Lower leg skin (tissue), 4 donors: ENCODE measurements around the gene HCST. TPM values are rescaled to one million over a fixed set of nuclear protein-coding genes. Genes with fewer than 3 reads are reported as not detected.

Experiments
- DNase-seq, 2 donors: peaks; one replicate each; pipeline ENCODE4 v3.0.0-alpha.2; 2019; ENCODE audit warnings: low spot score in 2 of 2
- H3K4me3 ChIP-seq: fragments of 200-600 bp; sonication (generic); 2 replicates; pipeline ENCODE4 v1.5.1; 2017; ENCODE audit warnings: mild to moderate bottlenecking, low read depth; ENCODE audit not compliant: poor library complexity, severe bottlenecking
- CTCF ChIP-seq, 3 donors: fragments of 450-650 bp; IDR thresholded peaks; one replicate each; pipeline ENCODE4 v1.5.1; 2016; ENCODE audit warnings: antibody characterized with exemption in 3 of 3, mild to moderate bottlenecking in 3 of 3, moderate library complexity in 2 of 3
- POLR2A ChIP-seq, 2 donors: fragments of 450-650 bp; IDR thresholded peaks; one replicate each; pipeline ENCODE4 v1.6.1; 2016 to 2017; ENCODE audit warnings: antibody characterized with exemption in 2 of 2, mild to moderate bottlenecking in 1 of 2, moderate library complexity in 1 of 2
- WGBS, 2 donors: methylation state at CpG; one replicate each; pipeline ENCODE4 v1.1.5; 2018; 5-methylcytosine and 5-hydroxymethylcytosine counted together
- intact Hi-C: fragments of 100-400 bp; cut with DNase I; formaldehyde crosslinking; loops from one replicate; pipeline ENCODE4 v1.15.0; 2023; ENCODE audit warnings: low total_unique reads
- total RNA-seq, 4 donors: library from RNA; depleted of rRNA; stranded (reverse); fragments of >200 nt; gene quantifications; one replicate each; pipeline ENCODE4 v1.1.0, GENCODE V29; 2016

Gene HCST
- total RNA-seq, 4 donors from 2014 or later = 0.79 to 8.4 (median 4.4) TPM; not detected in 1

- no peak for DNase-seq
- 82 to 83% methylated on average over 9 of the region's 9 CpGs for WGBS, 2 donors
- H3K4me3 ChIP-seq = no peak overlapping the region
- no peak for TF ChIP-seq POLR2A (IDR thresholded peaks at IDR 0.05)
- no peak for TF ChIP-seq CTCF (IDR thresholded peaks at IDR 0.05)
- intact Hi-C loops = no loop called here
Observed at GRCh38 chr19:35943321-35944301, 41.3 kb downstream of the HCST start.

GRCh38 chr19:35944556-35944955 is 42.2 kb downstream of the HCST start:
- TF ChIP-seq CTCF (IDR thresholded peaks at IDR 0.05) = no peak
- no peak for TF ChIP-seq POLR2A (IDR thresholded peaks at IDR 0.05)
- 76 to 86% methylated on average over 28 to 36 of the region's 52 CpGs for WGBS, 2 donors
- intact Hi-C loops = no loop called here
- H3K4me3 ChIP-seq = no peak overlapping the region
- DNase-seq = no peak

GRCh38 chr19:35945121-35945790 is 42.9 kb downstream of the HCST start:
- no peak for DNase-seq
- TF ChIP-seq POLR2A (IDR thresholded peaks at IDR 0.05) (no peak), CTCF (IDR thresholded peaks at IDR 0.05) (no peak)
- intact Hi-C loops = no loop called here
- 86 to 93% methylated on average over 9 to 11 of the region's 11 CpGs for WGBS, 2 donors
- H3K4me3 ChIP-seq = no peak overlapping the region

- intact Hi-C loops = no loop called here
- no peak for TF ChIP-seq CTCF (IDR thresholded peaks at IDR 0.05)
- no peak for TF ChIP-seq POLR2A (IDR thresholded peaks at IDR 0.05)
- H3K4me3 ChIP-seq = no peak overlapping the region
- WGBS, 2 donors = 68 to 90% methylated on average over 4 of the region's 4 CpGs
- no peak for DNase-seq
Observed at GRCh38 chr19:35946203-35946602, 43.9 kb downstream of the HCST start.

GRCh38 chr19:35949131-35949530 is 46.8 kb downstream of the HCST start:
- whole genome bisulfite sequencing, 2 donors = 32 to 51% methylated on average over 2 of the region's 2 CpGs
- intact Hi-C loops = no loop called here
- no peak overlapping the region for H3K4me3 ChIP-seq
- TF ChIP-seq CTCF (IDR thresholded peaks at IDR 0.05) (no peak), POLR2A (IDR thresholded peaks at IDR 0.05) (no peak)
- DNase-seq = no peak

Other genes with a start within 250 kb of the HCST start
- gene UPK1A, start 236.0 kb upstream of the HCST start, total RNA-seq = 10 to 100 TPM in 2 of 4 donors, 1 to 10 TPM in 2; 5.1 to 45.2 (median 16.5) TPM
- gene ZBTB32, start 198.0 kb upstream of the HCST start, total RNA-seq = not detected
- 10 to 100 TPM; 33.1 to 74.7 (median 42.0) TPM for gene KMT2B, start 184.5 kb upstream of the HCST start, total RNA-seq
- gene IGFLR1, start 160.1 kb upstream of the HCST start, total RNA-seq = 10 to 100 TPM in 1 of 4 donors, 1 to 10 TPM in 3; 1.4 to 11.3 (median 5.1) TPM
- gene U2AF1L4, start 157.1 kb upstream of the HCST start, total RNA-seq = 10 to 100 TPM; 12.6 to 20.0 (median 18.5) TPM
- gene PSENEN, start 156.9 kb upstream of the HCST start, total RNA-seq = 10 to 100 TPM; 13.7 to 47.4 (median 30.8) TPM
- 10 to 100 TPM in 2 of 4 donors, 1 to 10 TPM in 2; 4.7 to 15.0 (median 10.3) TPM for gene LIN37, start 154.0 kb upstream of the HCST start, total RNA-seq
- gene HSPB6, start 145.5 kb upstream of the HCST start, total RNA-seq = 1 to 10 TPM; 2.5 to 9.4 (median 3.9) TPM
- gene PROSER3, start 144.4 kb upstream of the HCST start, total RNA-seq = 10 to 100 TPM in 3 of 4 donors, 1 to 10 TPM in 1; 9.2 to 20.4 (median 12.9) TPM
- gene ARHGAP33, start 127.0 kb upstream of the HCST start, total RNA-seq = 10 to 100 TPM in 2 of 4 donors, 1 to 10 TPM in 2; 3.6 to 25.7 (median 13.8) TPM
- not detected for gene PRODH2, start 89.7 kb upstream of the HCST start, total RNA-seq
- gene NPHS1, start 50.0 kb upstream of the HCST start, total RNA-seq = not detected
- under 1 TPM in 1 of 4 donors, not detected in 3; 0.32 TPM for gene KIRREL2, start 45.6 kb upstream of the HCST start, total RNA-seq
- 1 to 10 TPM; 1.6 to 5.6 (median 2.3) TPM for gene APLP1, start 34.0 kb upstream of the HCST start, total RNA-seq
- gene NFKBID, start 2.0 kb upstream of the HCST start, total RNA-seq = 100 to 1,000 TPM in 1 of 4 donors, 10 to 100 TPM in 1, 1 to 10 TPM in 2; 5.9 to 476 (median 25.8) TPM
- 10 to 100 TPM; 25.7 to 29.9 (median 28.4) TPM for gene TYROBP, start 5.8 kb downstream of the HCST start, total RNA-seq
- gene LRFN3, start 33.8 kb downstream of the HCST start, total RNA-seq = 10 to 100 TPM in 3 of 4 donors, 1 to 10 TPM in 1; 6.8 to 17.9 (median 11.4) TPM
- 10 to 100 TPM; 51.6 to 83.8 (median 64.4) TPM for gene SDHAF1, start 92.7 kb downstream of the HCST start, total RNA-seq
- 1 to 10 TPM in 2 of 4 donors, under 1 TPM in 1, not detected in 1; 0.89 to 5.8 (median 1.8) TPM for gene SYNE4, start 106.3 kb downstream of the HCST start, total RNA-seq
- 10 to 100 TPM; 11.9 to 37.9 (median 25.0) TPM for gene ALKBH6, start 111.7 kb downstream of the HCST start, total RNA-seq
- 10 to 100 TPM in 1 of 4 donors, 1 to 10 TPM in 3; 2.1 to 42.3 (median 4.8) TPM for gene CLIP3, start 130.3 kb downstream of the HCST start, total RNA-seq
- 10 to 100 TPM in 1 of 4 donors, 1 to 10 TPM in 3; 9.1 to 27.4 (median 9.5) TPM for gene THAP8, start 151.8 kb downstream of the HCST start, total RNA-seq
- 1 to 10 TPM; 1.3 to 3.0 (median 2.3) TPM for gene WDR62, start 152.4 kb downstream of the HCST start, total RNA-seq
- not detected for gene OVOL3, start 208.6 kb downstream of the HCST start, total RNA-seq
- gene POLR2I, start 212.3 kb downstream of the HCST start, total RNA-seq = 10 to 100 TPM; 32.0 to 74.8 (median 57.5) TPM
- 100 to 1,000 TPM in 2 of 4 donors, 10 to 100 TPM in 2; 60.8 to 113 (median 94.5) TPM for gene TBCB, start 212.9 kb downstream of the HCST start, total RNA-seq
- 100 to 1,000 TPM in 1 of 4 donors, 10 to 100 TPM in 3; 33.3 to 125 (median 83.2) TPM for gene CAPNS1, start 237.5 kb downstream of the HCST start, total RNA-seq
- gene COX7A1, start 249.9 kb downstream of the HCST start, total RNA-seq = 10 to 100 TPM in 1 of 4 donors, 1 to 10 TPM in 3; 1.1 to 12.9 (median 6.3) TPM